ENCODE measurements around the gene FOSB.

Gene FOSB

GRCh38 chr19:45460807-45461347 lies 6.9 kb upstream of the FOSB start:
- Histone ChIP-seq H3K36me3 (ENCODE audit: insufficient read depth) (no peaks in the 10 kb centered on the region), H3K79me2 (ENCODE audit: insufficient read depth, low read depth) (no peaks in the 10 kb centered on the region), H3K27me3 (ENCODE audit: insufficient read depth, low read depth) (peaks cover 8% of the 10 kb centered on the region; the same call in 1 of the 2 replicates), H3K4me3 (IDR thresholded peaks at IDR 0.05; ENCODE audit: insufficient read depth, low read depth, low read length) (no peak overlapping the region), H4K20me1 (ENCODE audit: insufficient read depth) (no peaks in the 10 kb centered on the region), H3K27ac (no peak overlapping the region), H3K4me2 (no peak overlapping the region), H3K4me1 (ENCODE audit: low read depth, poor library complexity, severe bottlenecking) (peaks cover 2% of the 10 kb centered on the region), H3K9ac (no peak overlapping the region), H2AFZ (ENCODE audit: low read depth) (no peak overlapping the region)
- TF ChIP-seq CTCF (conservative IDR thresholded peaks at IDR 0.05; ENCODE audit: low read depth, low read length), result no peak

- no peak overlapping the region for H3K9ac ChIP-seq
- no peaks in the 10 kb centered on the region for H3K36me3 ChIP-seq (ENCODE audit: insufficient read depth)
- no peak for TF ChIP-seq CTCF (conservative IDR thresholded peaks at IDR 0.05; ENCODE audit: low read depth, low read length)
- no peaks in the 10 kb centered on the region for H3K79me2 ChIP-seq (ENCODE audit: insufficient read depth, low read depth)
- H3K4me1 ChIP-seq (ENCODE audit: low read depth, poor library complexity, severe bottlenecking), result peaks cover 11% of the 10 kb centered on the region
- H4K20me1 ChIP-seq (ENCODE audit: insufficient read depth), result no peaks in the 10 kb centered on the region
- peaks cover 13% of the 10 kb centered on the region; the same call in 1 of the 2 replicates for H3K27me3 ChIP-seq (ENCODE audit: insufficient read depth, low read depth)
- no peak overlapping the region for H3K4me2 ChIP-seq
- no peak overlapping the region for H2AFZ ChIP-seq (ENCODE audit: low read depth)
- H3K4me3 ChIP-seq (IDR thresholded peaks at IDR 0.05; ENCODE audit: insufficient read depth, low read depth, low read length), result no peak overlapping the region
- H3K27ac ChIP-seq, result no peak overlapping the region
Measured at GRCh38 chr19:45462174-45462573, 5.6 kb upstream of the FOSB start.

- no peak overlapping the region for H3K27ac ChIP-seq
- H3K79me2 ChIP-seq (ENCODE audit: insufficient read depth, low read depth), result no peaks in the 10 kb centered on the region
- H3K36me3 ChIP-seq (ENCODE audit: insufficient read depth), result no peaks in the 10 kb centered on the region
- no peak overlapping the region for H3K9ac ChIP-seq
- H3K4me2 ChIP-seq, result no peak overlapping the region
- no peak for TF ChIP-seq CTCF (conservative IDR thresholded peaks at IDR 0.05; ENCODE audit: low read depth, low read length)
- H4K20me1 ChIP-seq (ENCODE audit: insufficient read depth), result no peaks in the 10 kb centered on the region
- H3K4me1 ChIP-seq (ENCODE audit: low read depth, poor library complexity, severe bottlenecking), result peaks cover 15% of the 10 kb centered on the region
- no peak overlapping the region for H2AFZ ChIP-seq (ENCODE audit: low read depth)
- peaks cover 14% of the 10 kb centered on the region; the same call in 1 of the 2 replicates for H3K27me3 ChIP-seq (ENCODE audit: insufficient read depth, low read depth)
- no peak overlapping the region for H3K4me3 ChIP-seq (IDR thresholded peaks at IDR 0.05; ENCODE audit: insufficient read depth, low read depth, low read length)
Measured at GRCh38 chr19:45463241-45463640, 4.6 kb upstream of the FOSB start.

GRCh38 chr19:45464274-45464673 lies 3.5 kb upstream of the FOSB start:
- TF ChIP-seq CTCF (conservative IDR thresholded peaks at IDR 0.05; ENCODE audit: low read depth, low read length), result no peak
- Histone ChIP-seq H3K79me2 (ENCODE audit: insufficient read depth, low read depth) (no peaks in the 10 kb centered on the region), H3K9ac (no peak overlapping the region), H3K36me3 (ENCODE audit: insufficient read depth) (no peaks in the 10 kb centered on the region), H3K4me2 (no peak overlapping the region), H2AFZ (ENCODE audit: low read depth) (no peak overlapping the region), H4K20me1 (ENCODE audit: insufficient read depth) (no peaks in the 10 kb centered on the region), H3K4me3 (IDR thresholded peaks at IDR 0.05; ENCODE audit: insufficient read depth, low read depth, low read length) (no peak overlapping the region), H3K27ac (no peak overlapping the region), H3K4me1 (ENCODE audit: low read depth, poor library complexity, severe bottlenecking) (peaks cover 15% of the 10 kb centered on the region), H3K27me3 (ENCODE audit: insufficient read depth, low read depth) (peaks cover 14% of the 10 kb centered on the region; the same call in 1 of the 2 replicates)
